CD4-positive, alpha-beta T cell (primary cell): ENCODE measurements around the gene SMAD3. TPM values are rescaled to one million over a fixed set of nuclear protein-coding genes. Genes with fewer than 3 reads are reported as not detected.

ENCODE experiments used
- ATAC-seq: fragments of 200-7000 bp; cut with Tn5 transposase; one replicate; pipeline ENCODE4 v1.10.0; 2022; ENCODE audit warnings: mild to moderate bottlenecking; ENCODE audit not compliant: poor library complexity
- CTCF ChIA-PET: fragments of 350-600 bp; sonication (Branson Sonifier 250); formaldehyde crosslinking; loops from one replicate; lab custom pipeline; 2021; ENCODE audit warnings: antibody characterized with exemption, inconsistent platforms; lab: Charles Lee
- POLR2A ChIA-PET: fragments of 350-600 bp; sonication (Branson Sonifier 250); formaldehyde crosslinking; loops from one replicate; lab custom pipeline; 2021; ENCODE audit warnings: antibody characterized with exemption, inconsistent platforms; lab: Charles Lee
- DNase-seq, 14 experiments: peaks; one replicate each; pipeline ENCODE4 v3.0.0-alpha.2; 2013 to 2020; ENCODE audit warnings: mixed read lengths in 2 of 14
- H3K27ac ChIP-seq, 2 donors: one replicate each; pipeline versions ENCODE4 v1.5.1 to v1.7.0; 2013; ENCODE audit warnings: low read length in 2 of 2, low read depth in 1 of 2, mild to moderate bottlenecking in 1 of 2
- H3K27me3 ChIP-seq, 2 experiments: 1 replicate in 1 of 2; 2 replicates in 1 of 2; pipeline versions ENCODE4 v1.6.1 to v1.7.0; 2013; ENCODE audit warnings: low read length in 2 of 2, control low read depth in 1 of 2, mild to moderate bottlenecking in 1 of 2, moderate library complexity in 1 of 2; ENCODE audit not compliant: insufficient read depth in 2 of 2, control insufficient read depth in 1 of 2
- H3K36me3 ChIP-seq: one replicate; pipeline ENCODE4 v1.6.1; 2013; ENCODE audit warnings: low read length, control low read depth; ENCODE audit not compliant: insufficient read depth
- H3K4me1 ChIP-seq: one replicate; pipeline ENCODE4 v1.6.1; 2013; ENCODE audit warnings: low read length, control low read depth; ENCODE audit not compliant: insufficient read depth
- H3K4me3 ChIP-seq: one replicate; pipeline ENCODE4 v1.5.1; 2013; ENCODE audit warnings: mild to moderate bottlenecking, low read length, moderate library complexity
- H3K9me3 ChIP-seq, 2 experiments: 1 replicate in 1 of 2; 2 replicates in 1 of 2; pipeline versions ENCODE4 v1.6.1 to v1.7.0; 2013; ENCODE audit warnings: low read length in 2 of 2, mild to moderate bottlenecking in 2 of 2, control low read depth in 1 of 2, moderate library complexity in 1 of 2; ENCODE audit not compliant: control insufficient read depth in 1 of 2, insufficient read depth in 1 of 2
- H3K27ac Mint-ChIP-seq: one replicate; pipeline ENCODE4 v1.8.0; 2020; ENCODE audit warnings: mixed read lengths
- H3K27me3 Mint-ChIP-seq: one replicate; pipeline ENCODE4 v1.8.0; 2021; ENCODE audit warnings: mixed read lengths
- H3K36me3 Mint-ChIP-seq: one replicate; pipeline ENCODE4 v1.8.0; 2021; ENCODE audit warnings: low read depth, mixed read lengths
- H3K4me1 Mint-ChIP-seq: one replicate; pipeline ENCODE4 v1.8.0; 2021; ENCODE audit warnings: low read depth, mixed read lengths
- H3K4me3 Mint-ChIP-seq: one replicate; pipeline ENCODE4 v1.8.0; 2020; ENCODE audit warnings: mild to moderate bottlenecking, mixed read lengths
- H3K9me3 Mint-ChIP-seq: one replicate; pipeline ENCODE4 v1.8.0; 2020; ENCODE audit warnings: mixed read lengths
- intact Hi-C, 2 experiments: fragments of 100-400 bp; cut with DNase I in 1 of 2; cut with micrococcal nuclease in 1 of 2; formaldehyde crosslinking; loops; one replicate each; pipeline versions ENCODE4 v1.15.1 to v1.9.0; 2023 to 2025; cut with DNase I, micrococcal nuclease
- total RNA-seq, 174 experiments: library from RNA in 2 of 174; stranded (reverse) in 2 of 174; gene quantifications; one replicate each; pipeline ENCODE4 v1.2.3 and lab custom pipeline; 2021 to 2026
- TF ChIP-seq, protein P1 (sequence below): fragments of 200-600 bp; IDR thresholded peaks from one replicate; pipeline ENCODE4 v1.8.0; 2022; ENCODE audit warnings: antibody characterized with exemption, mild to moderate bottlenecking

The SMAD3 gene
- total RNA-seq, 2 experiments from 2014 or later: 30.0 to 31.0 TPM

GRCh38 chr15:67225336-67225735 is 159.9 kb downstream of the SMAD3 start:
- POLR2A ChIA-PET: no interaction called here
- H3K27ac Mint-ChIP-seq: no peak overlapping the region

DNA sequence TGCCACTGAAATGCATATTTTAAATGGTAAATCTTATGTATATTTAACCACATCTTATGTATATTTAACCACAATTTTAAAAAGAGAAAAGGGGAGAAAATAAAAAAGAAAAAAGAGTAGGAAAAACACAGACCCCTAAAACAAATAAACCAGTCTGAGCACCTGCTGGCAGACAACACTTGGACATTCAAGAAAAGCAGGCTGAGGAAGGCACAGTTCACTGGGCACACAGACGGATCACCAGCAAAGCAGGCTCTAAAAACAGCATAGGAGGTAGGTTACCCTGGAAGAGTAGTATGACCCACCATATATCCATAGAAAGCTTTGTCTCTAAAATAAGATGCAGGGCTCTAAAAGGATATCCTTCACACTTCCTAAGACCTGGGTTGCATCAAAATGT is 162.0 kb downstream of the SMAD3 start:
- Histone ChIP-seq H3K27me3 (no peaks in the 10 kb centered on the region), H3K4me3 (no peak overlapping the region), H3K27ac (no peak overlapping the region), H3K9me3 (no peaks in the 10 kb centered on the region), H3K36me3 (peaks cover 26% of the 10 kb centered on the region), H3K4me1 (peaks cover 5% of the 10 kb centered on the region)
- Mint-ChIP-seq H3K9me3 (no peaks in the 10 kb centered on the region), H3K27me3 (no peaks in the 10 kb centered on the region), H3K4me1 (peaks cover 15% of the 10 kb centered on the region), H3K4me3 (no peak overlapping the region), H3K36me3 (peaks cover 72% of the 10 kb centered on the region), H3K27ac (no peak overlapping the region)
- ChIA-PET POLR2A (no interaction called here), CTCF (interaction anchor here (0.6 to 1.4 kb wide), 2 partner anchors 10 to 91 kb away, joined by 3 to 4 read pairs; no protein-coding TSS in a partner anchor)
- no peak for ATAC-seq
- DNase-seq: no peak
- intact Hi-C loops: no loop called here
- TF ChIP-seq, protein P1, sequence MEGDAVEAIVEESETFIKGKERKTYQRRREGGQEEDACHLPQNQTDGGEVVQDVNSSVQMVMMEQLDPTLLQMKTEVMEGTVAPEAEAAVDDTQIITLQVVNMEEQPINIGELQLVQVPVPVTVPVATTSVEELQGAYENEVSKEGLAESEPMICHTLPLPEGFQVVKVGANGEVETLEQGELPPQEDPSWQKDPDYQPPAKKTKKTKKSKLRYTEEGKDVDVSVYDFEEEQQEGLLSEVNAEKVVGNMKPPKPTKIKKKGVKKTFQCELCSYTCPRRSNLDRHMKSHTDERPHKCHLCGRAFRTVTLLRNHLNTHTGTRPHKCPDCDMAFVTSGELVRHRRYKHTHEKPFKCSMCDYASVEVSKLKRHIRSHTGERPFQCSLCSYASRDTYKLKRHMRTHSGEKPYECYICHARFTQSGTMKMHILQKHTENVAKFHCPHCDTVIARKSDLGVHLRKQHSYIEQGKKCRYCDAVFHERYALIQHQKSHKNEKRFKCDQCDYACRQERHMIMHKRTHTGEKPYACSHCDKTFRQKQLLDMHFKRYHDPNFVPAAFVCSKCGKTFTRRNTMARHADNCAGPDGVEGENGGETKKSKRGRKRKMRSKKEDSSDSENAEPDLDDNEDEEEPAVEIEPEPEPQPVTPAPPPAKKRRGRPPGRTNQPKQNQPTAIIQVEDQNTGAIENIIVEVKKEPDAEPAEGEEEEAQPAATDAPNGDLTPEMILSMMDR: no peak

More at GRCh38 chr15:67225336-67225735, 159.9 kb downstream of the SMAD3 start:
- H3K4me3 Mint-ChIP-seq: no peak overlapping the region
- H3K36me3 ChIP-seq: peaks cover 6% of the 10 kb centered on the region
- H3K9me3 Mint-ChIP-seq: no peaks in the 10 kb centered on the region
- no peaks in the 10 kb centered on the region for H3K27me3 ChIP-seq
- peaks cover 52% of the 10 kb centered on the region for H3K36me3 Mint-ChIP-seq
- no peaks in the 10 kb centered on the region for H3K9me3 ChIP-seq
- intact Hi-C loops: no loop called here
- ATAC-seq (no peak), DNase-seq (no peak)
- TF ChIP-seq, protein P1: no peak
- peaks cover 15% of the 10 kb centered on the region for H3K4me1 Mint-ChIP-seq
- no peak overlapping the region for H3K27ac ChIP-seq
- no peaks in the 10 kb centered on the region for H3K27me3 Mint-ChIP-seq
- CTCF ChIA-PET: no interaction called here
- H3K4me3 ChIP-seq: no peak overlapping the region
- H3K4me1 ChIP-seq: peaks cover 5% of the 10 kb centered on the region

DNA sequence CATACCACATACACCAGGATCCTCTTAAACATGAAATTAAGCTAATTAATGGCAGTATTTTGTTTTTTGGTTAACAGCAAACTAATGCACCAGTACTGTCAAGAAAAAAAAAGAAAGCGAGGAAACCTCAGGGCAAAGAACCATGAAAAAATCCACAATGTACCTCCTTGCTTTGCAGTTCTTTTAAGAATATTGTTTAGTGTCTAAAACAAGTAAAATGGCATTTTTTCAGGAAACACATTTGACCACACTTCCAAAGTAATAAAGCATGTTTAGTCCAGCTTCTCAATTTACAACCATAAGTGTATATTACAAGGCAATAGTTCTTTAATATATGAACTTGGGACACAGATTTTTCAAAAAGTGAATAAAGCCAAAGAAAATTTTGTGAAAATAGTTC is 162.4 kb downstream of the SMAD3 start:
- no peak for DNase-seq
- Histone ChIP-seq H3K4me1 (peaks cover 5% of the 10 kb centered on the region), H3K4me3 (no peak overlapping the region), H3K36me3 (peaks cover 30% of the 10 kb centered on the region), H3K9me3 (no peaks in the 10 kb centered on the region), H3K27ac (no peak overlapping the region), H3K27me3 (no peaks in the 10 kb centered on the region)
- CTCF ChIA-PET: interaction anchor here (0.6 to 1.4 kb wide), 2 partner anchors 9 to 91 kb away, joined by 3 to 4 read pairs; no protein-coding TSS in a partner anchor
- Mint-ChIP-seq H3K27me3 (no peaks in the 10 kb centered on the region), H3K9me3 (no peaks in the 10 kb centered on the region), H3K4me3 (no peak overlapping the region), H3K27ac (no peak overlapping the region), H3K36me3 (peaks cover 76% of the 10 kb centered on the region), H3K4me1 (peaks cover 15% of the 10 kb centered on the region)
- intact Hi-C loops: no loop called here
- TF ChIP-seq, protein P1: no peak
- no peak for ATAC-seq
- POLR2A ChIA-PET: no interaction called here
